Endodermal cell (in vitro differentiated cells): ENCODE measurements around the gene CSPG4. TPM values are rescaled to one million over a fixed set of nuclear protein-coding genes. Genes with fewer than 3 reads are reported as not detected.

Source experiments
- DNase-seq: peaks from one replicate; pipeline ENCODE4 v3.0.0-alpha.2; 2017
- H3K27ac ChIP-seq: 2 replicates; pipeline ENCODE4 v1.5.1; 2013; ENCODE audit warnings: mild to moderate bottlenecking, low read depth, low read length, moderate library complexity
- H3K27me3 ChIP-seq: 2 replicates; pipeline ENCODE4 v1.6.1; 2013; ENCODE audit warnings: mild to moderate bottlenecking, low read length, moderate library complexity; ENCODE audit not compliant: insufficient read depth, control insufficient read depth, poor library complexity, severe bottlenecking
- H3K36me3 ChIP-seq: 2 replicates; pipeline ENCODE4 v1.7.0; 2013; ENCODE audit warnings: mild to moderate bottlenecking, low read length, moderate library complexity; ENCODE audit not compliant: control insufficient read depth, insufficient read depth
- H3K4me1 ChIP-seq: one replicate; pipeline ENCODE4 v1.7.0; 2013; ENCODE audit warnings: low read length; ENCODE audit not compliant: control insufficient read depth, insufficient read depth
- H3K4me3 ChIP-seq: 2 replicates; pipeline ENCODE4 v1.5.1; 2013; ENCODE audit warnings: mild to moderate bottlenecking, low read length, moderate library complexity
- H3K9ac ChIP-seq: 2 replicates; pipeline ENCODE4 v1.6.1; 2013; ENCODE audit warnings: mild to moderate bottlenecking, low read length, moderate library complexity; ENCODE audit not compliant: poor library complexity, severe bottlenecking; ENCODE audit errors: extremely low read depth
- H3K9me3 ChIP-seq: 2 replicates; pipeline ENCODE4 v1.6.1; 2013; ENCODE audit warnings: mild to moderate bottlenecking, low read length, moderate library complexity; ENCODE audit not compliant: control insufficient read depth
- H3K27ac Mint-ChIP-seq: 2 replicates; pipeline ENCODE4 v1.8.0; 2020; ENCODE audit warnings: mixed read lengths
- H3K27me3 Mint-ChIP-seq: 2 replicates; pipeline ENCODE4 v1.8.0; 2021; ENCODE audit warnings: mild to moderate bottlenecking, mixed read lengths; ENCODE audit not compliant: insufficient read depth
- H3K36me3 Mint-ChIP-seq: 2 replicates; pipeline ENCODE4 v1.8.0; 2020; ENCODE audit warnings: low read depth, mixed read lengths
- H3K4me1 Mint-ChIP-seq: 2 replicates; pipeline ENCODE4 v1.8.0; 2020; ENCODE audit warnings: mixed read lengths
- H3K4me3 Mint-ChIP-seq: 2 replicates; pipeline ENCODE4 v1.8.0; 2020; ENCODE audit warnings: mild to moderate bottlenecking, moderate library complexity, mixed read lengths
- H3K9me3 Mint-ChIP-seq: 2 replicates; pipeline ENCODE4 v1.8.0; 2020; ENCODE audit warnings: mild to moderate bottlenecking, mixed read lengths
- CTCF ChIP-seq: fragments of 200-600 bp; sonication (generic); conservative IDR thresholded peaks from 2 replicates; pipeline ENCODE4 v1.5.0; 2021; ENCODE audit warnings: antibody characterized with exemption, mild to moderate bottlenecking
- WGBS, 2 experiments: methylation state at CpG; one replicate each; pipeline versions ENCODE4 v1.1.5 to v1.1.7; 2013; ENCODE audit warnings: missing lambda C conversion rate in 2 of 2, mixed read lengths in 1 of 2; ENCODE audit not compliant: insufficient coverage in 1 of 2, insufficient read length in 1 of 2; 5-methylcytosine and 5-hydroxymethylcytosine counted together
- total RNA-seq, 2 donors: library from RNA; stranded (reverse); fragmentation: NEBNext Ultra II Directional in 1 of 2; extraction: Animal tissue kit (Norgen Biotek cat#: 25700) in 1 of 2; gene quantifications; 2 replicates in 1 of 2; 3 replicates in 1 of 2; pipeline ENCODE4 v1.2.1, GENCODE V29; 2021

Gene CSPG4
- total RNA-seq, 2 donors from 2014 or later = 1.8 to 3.3 TPM

- Histone ChIP-seq H3K9ac (no peak overlapping the region), H3K9me3 (no peaks in the 10 kb centered on the region), H3K4me3 (no peak overlapping the region), H3K4me1 (peaks cover 6% of the 10 kb centered on the region), H3K27ac (no peak overlapping the region), H3K36me3 (peaks cover 17% of the 10 kb centered on the region), H3K27me3 (no peaks in the 10 kb centered on the region)
- 90 to 91% methylated on average over 2 to 4 of the region's 4 CpGs for WGBS, 2 experiments
- TF ChIP-seq CTCF = no peak
- Mint-ChIP-seq H3K27ac (no peak overlapping the region), H3K27me3 (no peaks in the 10 kb centered on the region), H3K36me3 (peaks cover 33% of the 10 kb centered on the region), H3K9me3 (no peaks in the 10 kb centered on the region), H3K4me3 (no peak overlapping the region), H3K4me1 (peaks cover 19% of the 10 kb centered on the region)
- no peak for DNase-seq
Measured at GRCh38 chr15:75655931-75656330, 56.7 kb downstream of the CSPG4 start.

- H3K4me1 Mint-ChIP-seq = peaks cover 34% of the 10 kb centered on the region
- H3K9ac ChIP-seq = no peak overlapping the region
- WGBS, 2 experiments = 87 to 92% methylated on average over 3 to 4 of the region's 4 CpGs
Measured at GRCh38 chr15:75654201-75654907, 58.3 kb downstream of the CSPG4 start.

DNA sequence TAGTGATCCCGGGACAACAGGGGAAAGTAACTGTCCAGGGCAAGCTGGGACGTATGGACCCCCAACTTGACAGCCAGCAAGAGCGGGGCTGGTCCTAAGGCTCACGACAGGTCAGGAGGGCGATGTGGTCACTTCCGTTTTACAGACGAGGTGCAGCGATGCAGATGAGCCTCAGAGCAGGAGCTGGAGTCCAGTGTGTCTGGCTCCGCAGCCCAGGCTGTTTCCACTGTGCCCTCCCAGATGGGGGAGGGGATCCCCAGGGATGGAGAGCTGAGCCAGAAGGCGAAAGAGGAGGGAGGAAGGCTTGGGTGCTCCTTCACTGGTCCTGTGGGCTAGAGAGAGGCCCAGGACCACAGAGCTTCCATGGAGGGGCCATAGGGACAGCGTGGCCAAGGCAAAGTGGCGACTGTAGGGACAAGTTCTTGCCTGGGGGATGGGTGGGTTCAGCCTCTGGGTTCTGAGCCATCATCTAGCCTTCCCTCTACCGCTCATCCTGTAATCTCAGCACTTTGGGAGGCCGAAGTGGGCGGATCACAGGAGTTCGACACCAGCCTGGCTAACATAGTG, 59.2 kb downstream of the CSPG4 start:
- Mint-ChIP-seq H3K4me3 (no peak overlapping the region), H3K27me3 (no peaks in the 10 kb centered on the region), H3K27ac (peak overlapping the region; percentile 45), H3K9me3 (no peaks in the 10 kb centered on the region), H3K4me1 (peaks cover 44% of the 10 kb centered on the region), H3K36me3 (peaks cover 40% of the 10 kb centered on the region)
- 92 to 96% methylated on average over 11 to 16 of the region's 16 CpGs for WGBS, 2 experiments
- Histone ChIP-seq H3K27me3 (no peaks in the 10 kb centered on the region), H3K9me3 (no peaks in the 10 kb centered on the region), H3K27ac (no peak overlapping the region), H3K36me3 (peaks cover 25% of the 10 kb centered on the region), H3K9ac (no peak overlapping the region), H3K4me3 (no peak overlapping the region), H3K4me1 (peaks cover 12% of the 10 kb centered on the region)
- peak; percentile 44 for DNase-seq
- TF ChIP-seq CTCF = no peak

More at GRCh38 chr15:75654201-75654907, 58.3 kb downstream of the CSPG4 start:
- H3K27me3 ChIP-seq = no peaks in the 10 kb centered on the region
- no peak overlapping the region for H3K27ac ChIP-seq
- H3K4me1 ChIP-seq = peaks cover 12% of the 10 kb centered on the region
- no peak for DNase-seq
- Mint-ChIP-seq H3K27me3 (no peaks in the 10 kb centered on the region), H3K27ac (no peak overlapping the region), H3K9me3 (no peaks in the 10 kb centered on the region), H3K4me3 (no peak overlapping the region), H3K36me3 (peaks cover 40% of the 10 kb centered on the region)
- H3K4me3 ChIP-seq = no peak overlapping the region
- TF ChIP-seq CTCF = no peak
- H3K9me3 ChIP-seq = no peaks in the 10 kb centered on the region
- H3K36me3 ChIP-seq = peaks cover 27% of the 10 kb centered on the region
